Uterus (tissue), 4 donors: ENCODE measurements around the gene PNPLA8. TPM values are rescaled to one million over a fixed set of nuclear protein-coding genes. Genes with fewer than 3 reads are reported as not detected.
"Not testable (repeated sequence)": the region's sequence is repeated elsewhere in the genome, so short reads cannot be mapped to it uniquely, and the experiment has no call there.

Experiments
- DNase-seq, 2 donors: peaks; one replicate each; pipeline ENCODE4 v3.0.0-alpha.2; 2019 to 2020
- H3K27ac ChIP-seq, 2 donors: fragments of 200-600 bp; sonication (generic); 1 replicate in 1 of 2; 2 replicates in 1 of 2; pipeline ENCODE4 v1.5.1; 2016 to 2018
- H3K27me3 ChIP-seq, 2 donors: fragments of 200-600 bp; sonication (generic); one replicate each; pipeline ENCODE4 v1.5.1; 2018 to 2019; ENCODE audit warnings: control low read depth in 1 of 2
- H3K36me3 ChIP-seq, 2 donors: fragments of 200-600 bp; sonication (generic); one replicate each; pipeline ENCODE4 v1.5.1; 2019; ENCODE audit warnings: control low read depth in 1 of 2
- H3K4me1 ChIP-seq, 2 donors: fragments of 200-600 bp; sonication (generic); one replicate each; pipeline ENCODE4 v1.5.1; 2018 to 2019; ENCODE audit warnings: control low read depth in 1 of 2
- H3K4me3 ChIP-seq, 2 donors: fragments of 200-600 bp; sonication (generic); 1 replicate in 1 of 2; 2 replicates in 1 of 2; pipeline ENCODE4 v1.5.1; 2018 to 2019; ENCODE audit warnings: mild to moderate bottlenecking in 1 of 2
- H3K9me3 ChIP-seq, 2 donors: fragments of 200-600 bp; sonication (generic); one replicate each; pipeline ENCODE4 v1.5.1; 2019; ENCODE audit warnings: control low read depth in 1 of 2
- POLR2A ChIP-seq, 2 donors: fragments of 450-650 bp; IDR thresholded peaks; one replicate each; pipeline ENCODE4 v1.6.1; 2016; ENCODE audit warnings: antibody characterized with exemption in 2 of 2, mild to moderate bottlenecking in 1 of 2, moderate library complexity in 1 of 2
- intact Hi-C: fragments of 100-400 bp; cut with DNase I; formaldehyde crosslinking; loops from one replicate; pipeline ENCODE4 v1.15.1; 2023; ENCODE audit warnings: low total_unique reads
- total RNA-seq, 4 donors: library from RNA; depleted of rRNA in 3 of 4; stranded (reverse); fragments of >200 nt in 3 of 4; gene quantifications; one replicate each; pipeline versions ENCODE4 v1.1.0 to v1.2.4, GENCODE V29; 2014 to 2023
- TF ChIP-seq, protein P1 (sequence below), 4 experiments: fragments of 200-600 bp in 2 of 4; fragments of 450-650 bp in 2 of 4; sonication (generic) in 2 of 4; IDR thresholded peaks; one replicate each; pipeline ENCODE4 v1.5.1; 2016 to 2019; ENCODE audit warnings: antibody characterized with exemption in 4 of 4, mild to moderate bottlenecking in 2 of 4, moderate library complexity in 1 of 4
- donor health status: DM: yes; HTN: yes; CAD: no.

The PNPLA8 gene
- total RNA-seq, 4 donors from 2014 or later = 31.4 to 57.1 (median 46.7) TPM

DNA sequence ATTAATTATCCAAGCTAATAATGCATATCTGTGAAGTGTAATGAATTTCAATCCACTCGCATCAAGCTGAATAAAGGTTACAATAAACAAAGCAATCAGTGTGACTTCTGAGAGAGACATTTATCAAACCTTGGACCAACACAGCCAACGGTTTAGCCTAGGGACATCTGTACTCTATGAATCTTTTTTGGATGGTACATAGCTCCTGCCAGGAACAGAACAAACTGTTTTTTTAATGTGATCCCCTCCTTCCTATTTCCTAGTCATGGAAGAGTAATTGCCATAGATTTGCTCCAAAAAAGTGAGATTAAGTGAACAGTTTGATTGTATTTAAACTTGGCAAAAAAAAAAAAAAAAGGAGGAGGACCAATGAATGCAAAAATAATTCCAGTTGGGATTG lies 58.5 kb downstream of the PNPLA8 start:
- Histone ChIP-seq H3K27me3 (no peaks in the 10 kb centered on the region), H3K36me3 (no peaks in the 10 kb centered on the region), H3K4me1 (no peaks in the 10 kb centered on the region), H3K9me3 (no peaks in the 10 kb centered on the region), H3K4me3 (no peak overlapping the region), H3K27ac (no peak overlapping the region)
- TF ChIP-seq, protein P1, sequence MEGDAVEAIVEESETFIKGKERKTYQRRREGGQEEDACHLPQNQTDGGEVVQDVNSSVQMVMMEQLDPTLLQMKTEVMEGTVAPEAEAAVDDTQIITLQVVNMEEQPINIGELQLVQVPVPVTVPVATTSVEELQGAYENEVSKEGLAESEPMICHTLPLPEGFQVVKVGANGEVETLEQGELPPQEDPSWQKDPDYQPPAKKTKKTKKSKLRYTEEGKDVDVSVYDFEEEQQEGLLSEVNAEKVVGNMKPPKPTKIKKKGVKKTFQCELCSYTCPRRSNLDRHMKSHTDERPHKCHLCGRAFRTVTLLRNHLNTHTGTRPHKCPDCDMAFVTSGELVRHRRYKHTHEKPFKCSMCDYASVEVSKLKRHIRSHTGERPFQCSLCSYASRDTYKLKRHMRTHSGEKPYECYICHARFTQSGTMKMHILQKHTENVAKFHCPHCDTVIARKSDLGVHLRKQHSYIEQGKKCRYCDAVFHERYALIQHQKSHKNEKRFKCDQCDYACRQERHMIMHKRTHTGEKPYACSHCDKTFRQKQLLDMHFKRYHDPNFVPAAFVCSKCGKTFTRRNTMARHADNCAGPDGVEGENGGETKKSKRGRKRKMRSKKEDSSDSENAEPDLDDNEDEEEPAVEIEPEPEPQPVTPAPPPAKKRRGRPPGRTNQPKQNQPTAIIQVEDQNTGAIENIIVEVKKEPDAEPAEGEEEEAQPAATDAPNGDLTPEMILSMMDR (IDR thresholded peaks at IDR 0.05) = no peak
- TF ChIP-seq POLR2A (IDR thresholded peaks at IDR 0.05) = no peak
- intact Hi-C loops = no loop called here
- no peak for DNase-seq

DNA sequence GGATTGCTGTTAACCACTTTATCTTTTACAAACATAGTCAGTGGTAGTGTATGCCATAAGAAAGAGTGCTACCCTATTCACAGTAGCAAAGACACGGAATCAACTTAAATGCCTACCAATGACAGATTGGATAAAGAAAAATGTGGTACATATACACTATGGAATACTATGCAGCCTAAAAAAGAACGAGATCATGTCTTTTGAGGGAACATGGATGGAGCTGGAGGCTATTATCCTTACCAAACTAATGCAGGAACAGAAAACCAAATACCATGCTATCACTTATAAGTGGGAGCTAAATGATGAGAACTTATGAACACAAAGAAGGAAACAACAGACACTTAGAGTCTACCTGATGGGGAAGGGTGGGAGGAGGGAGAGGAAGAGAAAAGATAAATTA lies 59.6 kb downstream of the PNPLA8 start:
- H3K36me3 ChIP-seq, intact Hi-C loops, H3K27me3 ChIP-seq, H3K4me3 ChIP-seq, H3K4me1 ChIP-seq, DNase-seq, H3K27ac ChIP-seq, H3K9me3 ChIP-seq: not testable (repeated sequence)

- H3K27ac ChIP-seq = no peak overlapping the region
- no peaks in the 10 kb centered on the region for H3K36me3 ChIP-seq
- no peaks in the 10 kb centered on the region for H3K4me1 ChIP-seq
- no peak overlapping the region for H3K4me3 ChIP-seq
- no peak for DNase-seq
- no peaks in the 10 kb centered on the region for H3K27me3 ChIP-seq
- TF ChIP-seq, protein P1 (IDR thresholded peaks at IDR 0.05) = no peak
- TF ChIP-seq POLR2A (IDR thresholded peaks at IDR 0.05) = no peak
- H3K9me3 ChIP-seq = no peaks in the 10 kb centered on the region
- intact Hi-C loops = no loop called here
Observed at GRCh38 chr7:108464743-108465142, 61.2 kb downstream of the PNPLA8 start.

DNA sequence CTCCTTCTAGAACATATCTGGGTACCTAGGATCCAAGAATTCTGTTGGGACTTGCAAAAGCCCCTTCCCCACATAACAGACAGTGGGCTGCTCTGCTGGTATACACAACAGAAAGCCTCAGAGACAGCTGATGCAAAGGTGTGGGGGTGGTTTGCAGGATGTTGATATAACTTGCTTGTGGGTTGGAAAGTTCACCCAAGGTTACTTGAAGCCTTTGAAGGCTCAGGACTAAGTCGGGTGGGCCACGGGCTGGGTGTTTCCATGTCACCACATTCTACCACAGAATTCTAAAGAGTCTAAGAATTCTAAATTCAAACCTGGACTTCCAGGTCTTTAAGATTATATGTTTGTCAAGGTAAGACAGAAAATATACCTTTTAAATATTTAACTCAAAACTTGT lies 62.3 kb downstream of the PNPLA8 start:
- no peak for TF ChIP-seq POLR2A (IDR thresholded peaks at IDR 0.05)
- TF ChIP-seq, protein P1 (IDR thresholded peaks at IDR 0.05) = no peak
- Histone ChIP-seq H3K4me1 (no peaks in the 10 kb centered on the region), H3K36me3 (no peaks in the 10 kb centered on the region), H3K27ac (no peak overlapping the region), H3K4me3 (no peak overlapping the region), H3K27me3 (no peaks in the 10 kb centered on the region), H3K9me3 (no peaks in the 10 kb centered on the region)
- intact Hi-C loops = no loop called here
- no peak for DNase-seq

GRCh38 chr7:108461840-108462239 lies 64.1 kb downstream of the PNPLA8 start:
- H3K4me3 ChIP-seq = no peak overlapping the region
- no peaks in the 10 kb centered on the region for H3K4me1 ChIP-seq
- no peak for TF ChIP-seq POLR2A (IDR thresholded peaks at IDR 0.05)
- TF ChIP-seq, protein P1 (IDR thresholded peaks at IDR 0.05) = no peak
- H3K9me3 ChIP-seq = no peaks in the 10 kb centered on the region
- no peak overlapping the region for H3K27ac ChIP-seq
- DNase-seq = no peak
- H3K36me3 ChIP-seq = no peaks in the 10 kb centered on the region
- no peaks in the 10 kb centered on the region for H3K27me3 ChIP-seq
- intact Hi-C loops = no loop called here

DNA sequence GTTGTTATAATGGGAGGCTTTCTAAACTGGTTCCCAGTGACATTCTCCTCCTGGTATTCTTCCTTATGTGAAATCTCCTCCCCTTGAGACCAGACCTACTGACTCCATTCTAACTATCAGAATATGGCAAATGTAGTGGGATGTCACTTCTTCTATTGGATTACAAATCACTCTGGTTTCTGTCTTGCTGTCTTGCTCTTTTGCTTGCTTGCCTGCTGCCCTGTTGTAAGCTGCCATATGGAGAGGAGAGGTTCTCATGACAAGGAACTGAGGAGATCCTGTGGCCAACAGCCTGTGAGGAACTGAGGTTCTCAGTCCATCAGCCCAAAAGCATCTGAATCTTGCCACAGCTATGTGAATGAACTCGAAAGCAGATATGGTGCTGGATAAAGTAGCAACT lies 65.0 kb downstream of the PNPLA8 start:
- Histone ChIP-seq H3K27ac (no peak overlapping the region), H3K4me1 (no peaks in the 10 kb centered on the region), H3K27me3 (no peaks in the 10 kb centered on the region), H3K36me3 (no peaks in the 10 kb centered on the region), H3K4me3 (no peak overlapping the region), H3K9me3 (no peaks in the 10 kb centered on the region)
- intact Hi-C loops = no loop called here
- TF ChIP-seq, protein P1 (IDR thresholded peaks at IDR 0.05) = no peak
- no peak for TF ChIP-seq POLR2A (IDR thresholded peaks at IDR 0.05)
- no peak for DNase-seq
